Measurements from ENCODE around the gene TPM2. TPM values are rescaled to one million over a fixed set of nuclear protein-coding genes. Genes with fewer than 3 reads are reported as not detected.

TPM2 gene
- total RNA-seq, 1 experiment from 2014 or later, result 207 TPM

- CTCF ChIA-PET, result interaction anchor here (0.6 to 9.8 kb wide), 9 partner anchors 9 to 742 kb away, joined by 3 to 150 read pairs (median 3); partner anchors contain the start of genes CCDC107, GBA2 and RGP1
Measured at GRCh38 chr9:35737143-35737542, 47.4 kb upstream of the TPM2 start.

DNA sequence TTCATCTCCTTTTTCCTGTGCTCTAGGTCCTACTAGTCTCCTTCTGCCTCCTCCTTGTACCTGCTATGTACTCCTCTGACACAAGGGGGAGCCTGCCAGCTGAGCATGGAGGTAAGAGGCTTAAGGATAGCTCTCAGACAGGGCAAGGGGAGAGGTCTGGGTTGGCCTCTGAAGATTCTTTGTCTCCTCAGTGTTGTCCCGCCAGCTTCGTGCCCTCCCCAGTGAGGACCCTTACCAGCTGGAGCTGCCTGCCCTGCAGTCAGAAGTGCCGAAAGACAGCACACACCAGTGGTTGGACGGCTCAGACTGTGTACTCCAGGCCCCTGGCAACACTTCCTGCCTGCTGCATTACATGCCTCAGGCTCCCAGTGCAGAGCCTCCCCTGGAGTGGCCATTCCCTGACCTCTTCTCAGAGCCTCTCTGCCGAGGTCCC is 46.5 kb upstream of the TPM2 start:
- ChIA-PET POLR2A (interaction anchor here (0.8 to 15.0 kb wide), 3 partner anchors 9 to 146 kb away, joined by 3 to 284 read pairs (median 3); partner anchors contain the start of genes GBA2 and RGP1), CTCF (interaction anchor here (0.6 to 9.8 kb wide), 12 partner anchors 8 to 692 kb away, joined by 3 to 150 read pairs (median 4); partner anchors contain the start of genes GBA2 and RGP1)
- peak; percentile 75 for TF ChIP-seq CTCF (IDR thresholded peaks at IDR 0.05; ENCODE audit: unreplicated experiment)
- H3K4me3 Mint-ChIP-seq (ENCODE audit: unreplicated experiment), result no peak overlapping the region
- H3K36me3 Mint-ChIP-seq (ENCODE audit: insufficient read depth, unreplicated experiment), result peaks cover 69% of the 10 kb centered on the region
- no peaks in the 10 kb centered on the region for H3K9me3 Mint-ChIP-seq (ENCODE audit: unreplicated experiment)
- H3K27ac Mint-ChIP-seq (ENCODE audit: low read depth, unreplicated experiment), result no peak overlapping the region
- H3K27me3 Mint-ChIP-seq (ENCODE audit: insufficient read depth, unreplicated experiment), result no peaks in the 10 kb centered on the region
- intact Hi-C loops (cut with micrococcal nuclease), result loop anchor here (1.0 kb wide), 1 partner anchor 146 kb away; no protein-coding TSS in a partner anchor
- no TSS peak for BruUV-seq (replicated peaks)
- DNase-seq (ENCODE audit: unreplicated experiment), result peak; percentile 86
- peaks cover 10% of the 10 kb centered on the region for H3K4me1 Mint-ChIP-seq (ENCODE audit: insufficient read depth, unreplicated experiment)

More at GRCh38 chr9:35737143-35737542, 47.4 kb upstream of the TPM2 start:
- no peak for TF ChIP-seq CTCF (IDR thresholded peaks at IDR 0.05; ENCODE audit: unreplicated experiment)
- no peak for DNase-seq (ENCODE audit: unreplicated experiment)
- Mint-ChIP-seq H3K4me1 (ENCODE audit: insufficient read depth, unreplicated experiment) (peaks cover 6% of the 10 kb centered on the region), H3K27me3 (ENCODE audit: insufficient read depth, unreplicated experiment) (no peaks in the 10 kb centered on the region), H3K9me3 (ENCODE audit: unreplicated experiment) (no peaks in the 10 kb centered on the region), H3K36me3 (ENCODE audit: insufficient read depth, unreplicated experiment) (peaks cover 77% of the 10 kb centered on the region), H3K4me3 (ENCODE audit: unreplicated experiment) (no peak overlapping the region), H3K27ac (ENCODE audit: low read depth, unreplicated experiment) (no peak overlapping the region)
- POLR2A ChIA-PET, result interaction anchor here (0.7 to 15.0 kb wide), 3 partner anchors 9 to 79 kb away, joined by 3 to 284 read pairs (median 3); partner anchors contain the start of genes CCDC107, GBA2, RGP1 and RMRP
- BruUV-seq (replicated peaks), result no TSS peak
- intact Hi-C loops (cut with micrococcal nuclease), result no loop called here

DNA sequence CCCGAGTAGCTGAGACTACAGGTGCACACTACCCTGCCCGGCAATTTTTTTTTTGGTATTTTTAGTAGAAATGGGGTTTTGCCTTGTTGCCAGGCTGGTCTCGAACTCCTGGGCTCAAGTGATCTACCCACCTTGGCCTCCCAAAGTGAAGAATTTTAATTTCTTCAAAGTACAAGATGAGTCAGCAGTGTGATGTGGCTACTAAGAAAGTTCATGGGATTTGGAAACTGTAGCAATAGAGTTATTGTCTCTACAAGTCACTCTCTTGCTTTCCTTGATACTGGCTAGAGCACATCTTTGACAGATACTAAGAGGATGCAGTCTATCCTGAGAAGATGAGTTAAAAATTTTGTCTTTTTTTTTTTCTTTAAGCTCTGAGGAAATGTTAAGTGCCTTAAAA is 44.4 kb upstream of the TPM2 start:
- Mint-ChIP-seq H3K36me3 (ENCODE audit: insufficient read depth, unreplicated experiment) (peaks cover 51% of the 10 kb centered on the region), H3K9me3 (ENCODE audit: unreplicated experiment) (no peaks in the 10 kb centered on the region), H3K4me3 (ENCODE audit: unreplicated experiment) (no peak overlapping the region), H3K4me1 (ENCODE audit: insufficient read depth, unreplicated experiment) (peaks cover 13% of the 10 kb centered on the region), H3K27me3 (ENCODE audit: insufficient read depth, unreplicated experiment) (no peaks in the 10 kb centered on the region), H3K27ac (ENCODE audit: low read depth, unreplicated experiment) (peak overlapping the region; percentile 40)
- no peak for DNase-seq (ENCODE audit: unreplicated experiment)
- ChIA-PET POLR2A (interaction anchor here (0.6 to 15.0 kb wide), 5 partner anchors 11 to 76 kb away, joined by 3 to 284 read pairs (median 4); partner anchors contain the start of genes CCDC107, GBA2, RGP1 and RMRP), CTCF (interaction anchor here (0.6 to 9.8 kb wide), 6 partner anchors 12 to 523 kb away, joined by 3 to 150 read pairs (median 3); partner anchors contain the start of genes GBA2 and RGP1)
- intact Hi-C loops (cut with micrococcal nuclease), result loop anchor here (5.0 kb wide), 2 partner anchors 53 to 622 kb away; no protein-coding TSS in a partner anchor
- no peak for TF ChIP-seq CTCF (IDR thresholded peaks at IDR 0.05; ENCODE audit: unreplicated experiment)
- BruUV-seq (replicated peaks), result no TSS peak

DNA sequence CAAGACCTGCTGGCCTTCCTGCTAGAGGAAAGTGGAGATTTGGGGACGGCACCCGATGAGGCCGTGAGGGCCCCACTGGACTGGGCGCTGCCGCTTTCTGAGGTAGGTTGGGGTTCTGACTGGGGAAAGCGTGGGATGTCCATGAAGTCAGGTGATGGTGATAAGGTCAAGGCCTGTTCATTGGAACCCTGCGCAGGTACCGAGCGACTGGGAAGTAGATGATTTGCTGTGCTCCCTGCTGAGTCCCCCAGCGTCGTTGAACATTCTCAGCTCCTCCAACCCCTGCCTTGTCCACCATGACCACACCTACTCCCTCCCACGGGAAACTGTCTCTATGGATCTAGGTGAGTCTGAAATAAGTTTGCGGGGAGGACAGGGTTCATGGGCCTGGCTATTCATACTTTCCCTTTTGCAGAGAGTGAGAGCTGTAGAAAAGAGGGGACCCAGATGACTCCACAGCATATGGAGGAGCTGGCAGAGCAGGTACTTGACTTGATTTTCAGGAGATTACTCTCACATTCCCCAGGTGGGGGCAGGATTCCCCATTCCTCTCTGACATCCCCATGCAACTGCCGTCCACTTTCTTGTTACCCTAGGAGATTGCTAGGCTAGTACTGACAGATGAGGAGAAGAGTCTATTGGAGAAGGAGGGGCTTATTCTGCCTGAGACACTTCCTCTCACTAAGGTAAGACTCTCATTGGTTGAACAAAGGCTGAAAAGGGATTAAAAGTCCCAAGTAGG is 43.2 kb upstream of the TPM2 start:
- intact Hi-C loops (cut with micrococcal nuclease), result loop anchor here (1.0 to 5.0 kb wide), 9 partner anchors 16 to 621 kb away; partner anchors contain the start of genes GBA2 and RGP1
- no peak overlapping the region for H3K27ac Mint-ChIP-seq (ENCODE audit: low read depth, unreplicated experiment)
- H3K9me3 Mint-ChIP-seq (ENCODE audit: unreplicated experiment), result no peaks in the 10 kb centered on the region
- DNase-seq (ENCODE audit: unreplicated experiment), result peak; percentile 66
- ChIA-PET CTCF (interaction anchor here (0.5 to 10.3 kb wide), 14 partner anchors 9 to 93 kb away, joined by 3 to 150 read pairs (median 4); partner anchors contain the start of genes ARHGEF39, CCDC107, GBA2 and MSMP), POLR2A (interaction anchor here (0.6 to 15.0 kb wide), 25 partner anchors 11 to 621 kb away, joined by 3 to 284 read pairs (median 9); partner anchors contain the start of genes ARHGEF39, ATOSB, CCDC107 and CLTA)
- no peak overlapping the region for H3K4me3 Mint-ChIP-seq (ENCODE audit: unreplicated experiment)
- H3K27me3 Mint-ChIP-seq (ENCODE audit: insufficient read depth, unreplicated experiment), result no peaks in the 10 kb centered on the region
- TF ChIP-seq CTCF (IDR thresholded peaks at IDR 0.05; ENCODE audit: unreplicated experiment), result peak; percentile 15
- TSS peak; percentile 75 for BruUV-seq (replicated peaks)
- H3K36me3 Mint-ChIP-seq (ENCODE audit: insufficient read depth, unreplicated experiment), result peaks cover 44% of the 10 kb centered on the region
- peaks cover 13% of the 10 kb centered on the region for H3K4me1 Mint-ChIP-seq (ENCODE audit: insufficient read depth, unreplicated experiment)
